Astrocyte of the cerebellum (primary cell): ENCODE measurements around the gene KITLG.
"Not testable (repeated sequence)": the region's sequence is repeated elsewhere in the genome, so short reads cannot be mapped to it uniquely, and the experiment has no call there.

Experiments
- DNase-seq: peaks from one replicate; pipeline ENCODE4 v3.0.0-alpha.2; 2011; ENCODE audit warnings: low read depth
- H3K4me3 ChIP-seq: 2 replicates; pipeline ENCODE4 v1.5.1; 2011; ENCODE audit warnings: mild to moderate bottlenecking, low read depth, low read length, moderate library complexity
- CTCF ChIP-seq: IDR thresholded peaks from 2 replicates; pipeline ENCODE4 v1.5.1; 2012; ENCODE audit warnings: low read length, low read depth, moderate library complexity, mild to moderate bottlenecking; ENCODE audit errors: missing control alignments
- in situ Hi-C: cut with HindIII; loops from 2 replicates; pipeline ENCODE4 v1.10.0; 2017; ENCODE audit warnings: low sequenced_read_pairs

Gene KITLG

GRCh38 chr12:88516811-88517210 lies 63.5 kb downstream of the KITLG start:
- in situ Hi-C loops = no loop called here
- no peak for DNase-seq
- no peak for TF ChIP-seq CTCF
- H3K4me3 ChIP-seq = no peak overlapping the region

GRCh38 chr12:88510843-88511242 lies 69.4 kb downstream of the KITLG start:
- no peak for DNase-seq
- no peak for TF ChIP-seq CTCF
- no peak overlapping the region for H3K4me3 ChIP-seq
- in situ Hi-C loops = no loop called here

GRCh38 chr12:88509851-88510250 lies 70.4 kb downstream of the KITLG start:
- no peak for DNase-seq
- in situ Hi-C loops = no loop called here
- TF ChIP-seq CTCF = no peak
- no peak overlapping the region for H3K4me3 ChIP-seq

- no peak for DNase-seq
- TF ChIP-seq CTCF = no peak
- H3K4me3 ChIP-seq = no peak overlapping the region
- in situ Hi-C loops = no loop called here
Observed at GRCh38 chr12:88509347-88509746, 70.9 kb downstream of the KITLG start.

GRCh38 chr12:88507851-88508250 lies 72.4 kb downstream of the KITLG start:
- in situ Hi-C loops, DNase-seq, H3K4me3 ChIP-seq: not testable (repeated sequence)

GRCh38 chr12:88507270-88507669 lies 73.0 kb downstream of the KITLG start:
- no peak overlapping the region for H3K4me3 ChIP-seq
- in situ Hi-C loops = no loop called here
- no peak for TF ChIP-seq CTCF
- DNase-seq = no peak

GRCh38 chr12:88505696-88506095 lies 74.6 kb downstream of the KITLG start:
- no peak for DNase-seq
- in situ Hi-C loops = no loop called here
- TF ChIP-seq CTCF = no peak
- no peak overlapping the region for H3K4me3 ChIP-seq
